Stimulated activated CD4-positive, alpha-beta T cell treated with anti-CD3 and anti-CD28 coated beads, TNF-alpha, amount 100 ng/mL, for 1 hour (primary cell): ENCODE measurements around the gene HTT-AS.

Source experiments
- DNase-seq, 3 donors: peaks; one replicate each; pipeline ENCODE4 v3.0.0-alpha.2; 2020; ENCODE audit warnings: low read depth in 3 of 3, low spot score in 1 of 3

Gene HTT-AS

DNA sequence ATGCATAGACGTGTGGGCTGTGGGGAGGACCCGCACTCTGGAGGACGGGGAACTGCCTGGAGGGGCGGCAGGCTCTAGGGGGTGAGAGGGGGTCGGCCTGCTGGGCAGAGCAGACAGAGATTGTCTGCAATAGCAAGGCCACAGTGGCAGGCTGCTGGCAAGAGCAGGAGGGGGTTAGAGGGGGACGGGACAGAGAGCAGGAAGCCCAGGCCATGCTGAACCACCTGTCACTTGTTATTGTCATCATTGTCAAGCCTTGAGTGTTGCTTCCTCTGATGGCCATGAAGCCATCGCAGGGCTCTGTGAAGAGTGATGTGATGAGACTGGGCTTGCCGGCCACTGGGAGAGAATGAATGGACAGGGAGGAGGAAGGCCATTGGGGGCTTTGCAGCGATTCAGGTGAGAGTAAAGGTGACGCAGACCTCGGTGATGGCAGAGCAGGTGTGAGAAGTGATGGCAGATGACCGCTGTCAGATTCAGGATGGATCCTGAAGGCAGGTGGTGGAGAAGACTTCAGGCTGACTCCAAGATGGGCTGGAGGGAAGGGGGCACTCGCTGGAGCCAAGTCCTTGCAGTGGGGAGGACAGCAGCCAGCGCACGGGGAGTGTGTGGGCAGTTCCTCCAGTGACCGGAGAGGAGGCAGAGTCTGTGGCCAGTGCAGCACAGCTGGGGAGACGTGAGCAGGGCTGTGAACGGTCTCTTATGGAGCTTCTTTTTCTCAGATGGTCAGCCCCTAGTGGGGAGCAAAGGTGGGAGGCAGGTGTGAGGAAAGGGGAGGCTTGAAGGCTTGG lies 43.6 kb downstream of the HTT-AS start:
- DNase-seq, result no peak

DNA sequence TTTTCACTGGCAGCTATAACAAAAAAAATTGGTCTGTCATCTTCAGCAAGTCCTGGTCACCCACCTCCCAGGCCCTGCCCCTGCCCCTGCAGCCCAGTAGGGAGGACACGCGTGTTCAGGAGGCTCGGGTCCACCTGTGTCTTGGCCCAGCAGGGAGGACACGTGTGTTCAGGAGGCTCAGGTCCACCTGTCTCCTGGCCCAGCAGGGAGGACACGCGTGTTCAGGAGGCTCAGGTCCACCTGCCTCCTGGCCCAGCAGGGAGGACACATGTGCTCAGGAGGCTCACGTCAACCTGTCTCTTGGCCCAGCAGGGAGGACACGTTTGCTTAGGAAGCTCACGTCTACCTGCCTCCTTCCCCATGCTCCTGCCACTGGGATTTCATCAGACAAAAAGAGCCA lies 44.9 kb downstream of the HTT-AS start:
- no peak for DNase-seq

DNA sequence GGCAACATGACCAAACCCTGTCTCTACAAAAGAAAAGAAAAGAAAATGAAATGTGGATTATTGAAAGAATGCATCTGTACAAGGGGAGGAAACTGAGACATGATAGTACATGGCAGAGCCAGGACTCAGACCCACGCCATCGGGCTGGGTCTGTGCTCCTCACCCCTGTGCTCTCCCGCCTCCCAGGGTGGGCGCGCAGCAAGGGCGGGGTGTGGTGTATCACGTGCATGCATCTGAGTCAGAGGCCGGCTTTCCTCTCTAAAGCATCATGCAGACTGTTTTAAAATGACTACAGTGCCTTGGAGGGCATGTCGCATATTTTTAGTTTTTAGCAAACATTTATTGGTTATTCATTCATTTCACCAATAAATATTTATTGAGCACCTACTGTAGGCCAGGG lies 47.8 kb downstream of the HTT-AS start:
- no peak for DNase-seq

DNA sequence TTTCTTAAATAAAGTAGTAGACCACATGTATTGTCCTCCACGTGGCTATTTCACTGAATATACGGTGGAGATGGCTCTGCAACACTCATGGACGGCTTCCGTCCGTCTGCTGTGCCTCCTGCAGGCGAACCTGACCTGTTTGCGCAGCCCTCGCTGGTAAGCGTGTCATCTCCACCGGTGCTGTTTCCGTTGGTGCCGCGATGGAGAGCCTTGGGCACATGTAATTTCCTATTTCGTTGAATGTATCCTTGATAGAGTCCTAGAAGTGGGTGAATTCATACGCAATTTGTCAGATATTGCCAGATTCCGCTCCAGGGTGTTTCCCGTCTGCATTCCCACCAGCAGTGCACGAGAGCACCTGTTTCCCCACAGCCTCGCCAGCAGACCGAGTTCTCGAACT lies 48.5 kb downstream of the HTT-AS start:
- no peak for DNase-seq

DNA sequence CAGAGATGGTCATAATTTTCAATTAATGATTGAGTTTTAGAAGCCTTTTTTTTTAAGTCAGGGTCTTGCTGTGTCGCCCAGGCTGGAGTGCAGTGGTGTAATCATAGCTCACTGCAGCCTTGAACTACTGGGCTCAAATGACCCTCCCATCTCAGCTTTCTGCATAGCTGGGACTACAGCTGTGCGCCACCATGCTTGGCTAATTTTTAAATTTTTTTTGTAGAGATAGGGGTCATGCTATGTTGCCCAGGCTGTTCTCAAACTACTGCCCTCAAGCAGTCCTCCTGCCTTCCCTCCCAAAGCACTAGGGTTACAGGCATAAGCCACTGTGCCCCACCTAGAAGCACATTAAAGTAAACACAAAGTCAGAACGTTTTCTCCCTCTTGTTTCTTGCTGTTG lies 51.7 kb downstream of the HTT-AS start:
- no peak for DNase-seq

DNA sequence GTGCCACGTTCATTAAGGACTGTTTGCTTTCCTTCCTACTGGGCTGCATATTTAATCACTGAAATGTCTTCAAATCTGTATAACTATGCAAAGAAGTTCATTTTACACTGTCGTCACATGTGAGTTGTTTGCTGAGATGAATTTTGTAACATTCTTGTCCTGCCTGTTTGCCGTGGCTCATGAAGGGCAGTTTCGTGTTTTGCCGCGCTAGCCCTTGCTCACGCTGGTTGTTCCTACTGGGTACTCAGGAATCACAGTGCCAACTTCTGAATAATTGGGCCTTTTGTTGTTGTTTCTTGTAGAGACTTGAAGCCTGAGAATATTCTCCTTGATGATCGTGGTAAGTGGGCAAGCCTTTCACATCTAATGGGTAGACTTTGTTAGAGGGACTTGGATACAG lies 52.2 kb downstream of the HTT-AS start:
- DNase-seq, result no peak

DNA sequence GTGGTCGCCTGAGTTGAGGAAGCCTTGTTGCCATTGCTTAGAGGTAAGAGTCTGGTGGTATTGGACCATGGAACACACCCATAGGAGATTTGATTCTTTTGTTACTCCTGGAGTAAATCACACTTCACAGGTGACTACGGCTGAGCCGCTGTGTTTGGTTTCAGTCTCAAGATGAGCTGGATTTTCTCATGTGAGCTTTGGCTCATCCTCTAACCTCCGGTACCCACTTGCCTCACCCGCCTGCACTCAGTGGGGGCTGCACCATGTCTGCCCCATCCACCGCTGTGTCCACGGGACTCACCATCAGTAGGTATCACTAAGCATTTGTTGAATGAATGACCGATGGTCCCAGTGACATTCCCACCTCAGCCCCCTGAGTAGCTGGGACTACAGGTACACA lies 52.7 kb downstream of the HTT-AS start:
- no peak for DNase-seq

DNA sequence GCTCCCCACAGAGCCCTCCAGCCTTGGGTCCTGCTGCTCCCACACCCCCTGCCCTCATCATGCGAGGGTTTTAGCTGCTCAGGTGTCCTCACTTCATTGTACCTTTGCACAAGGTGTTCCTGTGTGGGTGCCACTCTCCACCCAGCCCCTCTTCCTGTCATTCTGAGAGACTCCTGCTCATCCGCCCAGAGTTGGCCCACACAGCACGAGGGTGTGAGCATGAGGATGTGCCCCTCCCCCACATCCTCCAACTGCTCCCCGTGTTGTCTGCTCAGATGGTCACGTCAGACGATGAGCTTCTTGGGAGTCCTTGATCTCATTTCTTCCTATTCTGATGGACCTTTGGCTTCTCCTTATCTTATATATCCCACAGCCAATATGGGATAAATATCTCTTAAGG lies 53.2 kb downstream of the HTT-AS start:
- DNase-seq, result no peak

DNA sequence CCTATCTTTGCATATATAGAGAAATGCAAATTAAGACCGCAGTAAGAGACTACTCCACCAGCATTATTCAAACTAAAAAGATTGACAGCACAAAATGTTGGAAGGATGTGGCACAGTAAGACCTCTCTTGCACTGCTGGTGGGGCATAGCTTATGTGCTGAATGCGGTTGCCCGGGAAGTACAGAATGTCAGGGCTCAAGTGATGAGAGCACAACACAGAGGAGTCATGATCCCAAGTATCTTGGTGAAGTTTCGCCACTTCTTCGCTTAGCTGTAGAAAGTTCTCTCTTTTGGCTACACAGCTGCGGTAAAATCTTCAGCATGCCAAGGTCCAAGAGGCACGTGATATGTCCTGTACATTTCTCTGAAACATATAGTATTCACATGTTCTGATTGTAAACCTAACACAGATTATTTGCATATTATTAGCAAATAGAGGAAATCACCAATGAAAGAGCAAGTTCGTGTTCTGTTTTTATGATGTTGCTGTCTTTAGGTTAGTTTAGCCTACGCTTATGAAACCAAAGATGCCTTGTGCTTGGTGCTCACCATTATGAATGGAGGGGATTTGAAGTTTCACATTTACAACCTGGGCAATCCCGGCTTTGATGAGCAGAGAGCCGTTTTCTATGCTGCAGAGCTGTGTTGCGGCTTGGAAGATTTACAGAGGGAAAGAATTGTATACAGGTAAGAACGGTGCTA lies 55.0 kb downstream of the HTT-AS start:
- DNase-seq, result no peak

DNA sequence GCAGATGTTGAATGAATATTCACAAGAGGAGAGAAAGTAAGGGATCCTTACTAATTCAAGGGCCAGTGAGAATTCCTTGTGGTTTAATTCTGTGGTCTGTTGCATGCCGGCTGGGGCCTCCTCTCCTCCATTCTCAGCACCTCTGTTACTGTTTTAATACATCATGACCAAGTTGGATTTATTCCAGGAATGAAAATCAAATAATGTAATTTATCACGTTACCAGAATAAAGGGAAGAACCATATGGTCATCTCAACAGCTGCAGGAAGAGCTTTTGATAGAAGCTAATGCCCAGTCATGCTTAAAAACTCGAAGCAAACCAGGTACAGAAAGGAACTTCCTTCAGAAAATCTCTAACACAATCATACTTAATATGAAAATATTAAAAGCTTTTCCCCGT lies 56.8 kb downstream of the HTT-AS start:
- DNase-seq, result no peak

DNA sequence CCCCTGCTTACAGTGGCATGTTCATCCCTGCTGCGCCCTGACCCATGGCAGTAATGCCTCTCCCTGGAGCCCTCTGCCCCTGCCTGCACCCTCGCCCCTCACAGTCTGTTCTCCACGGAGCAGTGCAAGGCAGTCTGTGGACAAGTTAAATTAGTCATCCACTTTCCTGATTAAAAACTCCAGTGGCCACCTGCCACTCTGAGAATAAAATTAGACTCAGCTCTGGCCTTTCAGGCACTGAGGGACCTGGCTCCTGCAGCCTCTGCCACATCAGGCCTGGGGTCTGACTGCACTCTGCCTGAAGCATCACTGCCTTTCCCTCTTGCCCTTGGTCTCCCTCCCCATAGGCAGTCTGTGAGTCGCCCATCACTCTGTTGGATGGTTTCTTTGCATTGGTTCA lies 57.4 kb downstream of the HTT-AS start:
- no peak for DNase-seq

DNA sequence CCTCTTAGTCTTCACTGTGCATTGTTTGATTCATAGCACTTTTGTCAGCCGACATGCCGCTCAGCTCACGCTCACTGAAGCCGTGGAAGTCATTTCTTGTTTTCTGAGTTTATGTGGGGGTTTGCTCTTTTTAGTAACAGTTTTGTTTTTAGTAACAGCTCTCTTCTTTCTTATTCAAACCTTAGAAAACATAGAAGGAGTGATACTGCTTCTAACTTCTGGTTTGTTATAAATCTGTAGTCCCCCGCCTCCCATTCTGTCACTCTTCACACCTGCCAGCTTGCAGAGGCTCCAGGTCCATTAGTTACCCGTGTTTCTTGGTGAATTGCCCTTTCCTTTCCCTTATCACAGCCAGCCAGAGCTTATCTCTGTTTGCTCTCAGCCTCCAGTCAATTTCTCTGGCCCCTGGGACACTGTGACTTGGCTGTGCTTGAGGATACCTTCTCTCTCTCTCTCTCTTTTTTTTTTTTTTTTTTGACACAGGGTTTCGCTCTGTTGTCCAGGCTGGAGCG lies 60.4 kb downstream of the HTT-AS start:
- DNase-seq, result no peak
